Adrenal gland (tissue), 12 donors: ENCODE data around the gene DLG4. TPM values are rescaled to one million over a fixed set of nuclear protein-coding genes. Genes with fewer than 3 reads are reported as not detected.

Source experiments
- DNase-seq, 7 donors: peaks; one replicate each; pipeline ENCODE4 v3.0.0-alpha.2; 2019 to 2020
- H3K27ac ChIP-seq, 5 donors: fragments of 200-600 bp; sonication (generic) in 4 of 5; 1 replicate in 3 of 5; 2 replicates in 2 of 5; pipeline versions ENCODE4 v1.5.1 to v1.8.0; 2016 to 2020; ENCODE audit warnings: mild to moderate bottlenecking in 1 of 5
- H3K27me3 ChIP-seq: fragments of 200-600 bp; 2 replicates; pipeline ENCODE4 v1.8.0; 2021
- H3K36me3 ChIP-seq, 2 donors: fragments of 200-600 bp; replicated peaks in 1 of 2; 1 replicate in 1 of 2; 2 replicates in 1 of 2; pipeline versions ENCODE4 v1.5.1 to v1.8.0; 2018 to 2022
- H3K4me1 ChIP-seq, 2 donors: fragments of 200-600 bp; replicated peaks in 1 of 2; 1 replicate in 1 of 2; 2 replicates in 1 of 2; pipeline versions ENCODE4 v1.5.1 to v1.8.0; 2018 to 2021
- H3K4me3 ChIP-seq, 4 donors: fragments of 200-600 bp; sonication (generic) in 3 of 4; one replicate each; pipeline ENCODE4 v1.5.1; 2016 to 2018
- H3K9me3 ChIP-seq, 3 donors: fragments of 200-600 bp; sonication (generic) in 1 of 3; replicated peaks in 1 of 3; 1 replicate in 2 of 3; 2 replicates in 1 of 3; pipeline versions ENCODE4 v1.5.1 to v1.8.0; 2016 to 2021
- POLR2A ChIP-seq, 2 donors: fragments of 450-650 bp; IDR thresholded peaks; one replicate each; pipeline ENCODE4 v1.6.1; 2017; ENCODE audit warnings: antibody characterized with exemption in 2 of 2, mild to moderate bottlenecking in 2 of 2, moderate library complexity in 1 of 2
- WGBS, 4 donors: extraction: QIAGEN DNeasy Blood & Tissue Kit in 2 of 4; methylation state at CpG; one replicate each; pipeline versions ENCODE4 v1.1.5 to v1.1.7; 2013 to 2017; 5-methylcytosine and 5-hydroxymethylcytosine counted together
- intact Hi-C, 2 donors: fragments of 100-400 bp; cut with DNase I; formaldehyde crosslinking; loops; one replicate each; pipeline versions ENCODE4 v1.14.1 to v1.15.0; 2022 to 2023
- polyA plus RNA-seq, 3 donors: library from polyadenylated mRNA; stranded (reverse); fragments of 200-250 nt in 2 of 3; fragments of 350-450 nt in 1 of 3; fragmentation: Illumina TruSeq in 1 of 3; extraction: RNeasy Lipid Tissue Mini Kit (QIAGEN cat#74804) in 1 of 3; gene quantifications; one replicate each; pipeline ENCODE4 v1.2.3, GENCODE V29; 2013 to 2014
- total RNA-seq, 9 donors: library from RNA; depleted of rRNA in 4 of 9; stranded (reverse); fragments of >200 nt in 4 of 9; fragments of 120-200 nt in 1 of 9; fragmentation: NEBNext Ultra II Directional in 1 of 9; extraction: Animal tissue kit (Norgen Biotek cat#: 25700) in 1 of 9; gene quantifications; one replicate each; pipeline versions ENCODE4 v1.1.0 to v1.2.4, GENCODE V29; 2013 to 2023
- TF ChIP-seq, protein P1 (sequence below), 6 experiments: fragments of 450-650 bp in 4 of 6; fragments of 200-600 bp in 2 of 6; sonication (generic) in 1 of 6; IDR thresholded peaks; 1 replicate in 5 of 6; 2 replicates in 1 of 6; pipeline versions ENCODE4 v1.5.1 to v1.8.0; 2016 to 2021; ENCODE audit warnings: antibody characterized with exemption in 6 of 6, mild to moderate bottlenecking in 2 of 6, moderate library complexity in 1 of 6
- donor health status: healthy with polysubstance abuse.
- donor health status: Bipolar disorder and iron deficiency.
- donor health status: DM: yes; HTN: yes; CAD: no.
- donor health status: DM: no; HTN: no; CAD: no.
- donor health status: DM: no; HTN: no; CAD: no.
- donor health status: DM: yes; HTN: yes; CAD: no.

DLG4 gene
- total and polyA plus RNA-seq, 12 donors = 14.1 to 172 (median 30.5) TPM

DNA sequence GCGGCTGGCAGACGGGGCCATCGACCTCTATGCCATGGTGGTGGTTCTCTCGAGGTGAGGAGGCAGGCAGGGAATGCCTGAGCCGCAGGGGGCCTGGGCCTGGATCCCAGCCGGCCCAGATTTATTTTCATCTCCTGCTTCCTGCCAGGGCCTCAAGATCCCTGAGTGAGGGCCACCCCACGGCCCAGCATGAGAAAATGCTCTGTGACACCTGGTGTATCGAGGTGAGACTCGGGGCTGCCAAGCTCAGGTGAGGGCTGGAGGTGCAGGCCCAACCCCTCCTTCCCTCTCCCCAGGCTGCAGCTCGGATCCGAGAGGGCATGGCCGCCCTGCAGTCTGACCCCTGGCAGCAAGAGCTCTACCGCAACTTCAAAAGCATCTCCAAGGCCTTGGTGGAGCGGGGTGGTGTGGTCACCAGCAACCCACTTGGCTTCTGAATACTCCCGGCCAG lies 5.0 kb upstream of the DLG4 start:
- peak in 4 of 7 donors; percentile 55 to 68 (median 66) for DNase-seq
- intact Hi-C loops = no loop called here
- TF ChIP-seq, protein P1, sequence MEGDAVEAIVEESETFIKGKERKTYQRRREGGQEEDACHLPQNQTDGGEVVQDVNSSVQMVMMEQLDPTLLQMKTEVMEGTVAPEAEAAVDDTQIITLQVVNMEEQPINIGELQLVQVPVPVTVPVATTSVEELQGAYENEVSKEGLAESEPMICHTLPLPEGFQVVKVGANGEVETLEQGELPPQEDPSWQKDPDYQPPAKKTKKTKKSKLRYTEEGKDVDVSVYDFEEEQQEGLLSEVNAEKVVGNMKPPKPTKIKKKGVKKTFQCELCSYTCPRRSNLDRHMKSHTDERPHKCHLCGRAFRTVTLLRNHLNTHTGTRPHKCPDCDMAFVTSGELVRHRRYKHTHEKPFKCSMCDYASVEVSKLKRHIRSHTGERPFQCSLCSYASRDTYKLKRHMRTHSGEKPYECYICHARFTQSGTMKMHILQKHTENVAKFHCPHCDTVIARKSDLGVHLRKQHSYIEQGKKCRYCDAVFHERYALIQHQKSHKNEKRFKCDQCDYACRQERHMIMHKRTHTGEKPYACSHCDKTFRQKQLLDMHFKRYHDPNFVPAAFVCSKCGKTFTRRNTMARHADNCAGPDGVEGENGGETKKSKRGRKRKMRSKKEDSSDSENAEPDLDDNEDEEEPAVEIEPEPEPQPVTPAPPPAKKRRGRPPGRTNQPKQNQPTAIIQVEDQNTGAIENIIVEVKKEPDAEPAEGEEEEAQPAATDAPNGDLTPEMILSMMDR (IDR thresholded peaks at IDR 0.05) = no peak
- TF ChIP-seq POLR2A (IDR thresholded peaks at IDR 0.05) = no peak
- 24 to 46% (median 43%) methylated on average over 10 to 15 of the region's 15 CpGs; no CpG with 5 or more reads in 1 of the 4 donors for WGBS, 4 donors
- H3K36me3 ChIP-seq = peaks cover 0 to 77% of the 10 kb centered on the region in 2 donors
- peak overlapping the region in 4 of 5 donors; percentile 16 to 100 (median 58) for H3K27ac ChIP-seq
- H3K27me3 ChIP-seq = no peaks in the 10 kb centered on the region
- no peaks in the 10 kb centered on the region for H3K9me3 ChIP-seq
- no peak overlapping the region for H3K4me3 ChIP-seq
- H3K4me1 ChIP-seq = peaks cover 26 to 43% of the 10 kb centered on the region in 2 donors

- Histone ChIP-seq H3K27ac (peak overlapping the region in 4 of 5 donors; percentile 38 to 100 (median 44)), H3K4me3 (no peak overlapping the region), H3K9me3 (no peaks in the 10 kb centered on the region), H3K4me1 (peaks cover 26 to 47% of the 10 kb centered on the region in 2 donors), H3K27me3 (no peaks in the 10 kb centered on the region), H3K36me3 (peaks cover 0 to 71% of the 10 kb centered on the region in 2 donors)
- 32 to 55% (median 40%) methylated on average over 1 to 10 of the region's 10 CpGs for WGBS, 4 donors
- peak in 1 of 2 donors; percentile 27 for TF ChIP-seq POLR2A (IDR thresholded peaks at IDR 0.05)
- TF ChIP-seq, protein P1 (IDR thresholded peaks at IDR 0.05) = no peak
- DNase-seq = peak in 4 of 7 donors; percentile 51 to 66 (median 61)
- intact Hi-C loops = no loop called here
These were observed 4.5 kb upstream of the DLG4 start for GRCh38 chr17:7224110-7224509.

GRCh38 chr17:7223375-7223774 lies 3.7 kb upstream of the DLG4 start:
- no peaks in the 10 kb centered on the region for H3K9me3 ChIP-seq
- H3K4me1 ChIP-seq = peaks cover 26 to 54% of the 10 kb centered on the region in 2 donors
- peaks cover 0 to 64% of the 10 kb centered on the region in 2 donors for H3K36me3 ChIP-seq
- DNase-seq = peak in 1 of 7 donors; percentile 48
- TF ChIP-seq POLR2A (IDR thresholded peaks at IDR 0.05) = no peak
- TF ChIP-seq, protein P1 (IDR thresholded peaks at IDR 0.05) = no peak
- no peaks in the 10 kb centered on the region for H3K27me3 ChIP-seq
- no peak overlapping the region for H3K4me3 ChIP-seq
- H3K27ac ChIP-seq = peak overlapping the region in 3 of 5 donors; percentile 38 to 100 (median 51)
- intact Hi-C loops = no loop called here
- WGBS, 4 donors = 67 to 73% (median 72%) methylated on average over 1 to 4 of the region's 4 CpGs

GRCh38 chr17:7222972-7223292 lies 3.3 kb upstream of the DLG4 start:
- peaks cover 0 to 60% of the 10 kb centered on the region in 2 donors for H3K36me3 ChIP-seq
- H3K4me1 ChIP-seq = peaks cover 30 to 58% of the 10 kb centered on the region in 2 donors
- H3K4me3 ChIP-seq = no peak overlapping the region
- intact Hi-C loops = no loop called here
- TF ChIP-seq, protein P1 (IDR thresholded peaks at IDR 0.05) = no peak
- TF ChIP-seq POLR2A (IDR thresholded peaks at IDR 0.05) = no peak
- DNase-seq = peak in 3 of 7 donors; percentile 22 to 60 (median 57)
- peak overlapping the region in 2 of 5 donors; percentile 38 to 100 for H3K27ac ChIP-seq
- H3K9me3 ChIP-seq = no peaks in the 10 kb centered on the region
- 63 to 70% (median 67%) methylated on average over 3 to 7 of the region's 7 CpGs for WGBS, 4 donors
- H3K27me3 ChIP-seq = no peaks in the 10 kb centered on the region
